ENCODE results near the gene RHBDD1. TPM values are rescaled to one million over a fixed set of nuclear protein-coding genes. Genes with fewer than 3 reads are reported as not detected.
"Not testable (repeated sequence)": the region's sequence is repeated elsewhere in the genome, so short reads cannot be mapped to it uniquely, and the experiment has no call there.

RHBDD1 gene
- total and polyA plus RNA-seq, 12 donors: 4.5 to 57.1 (median 33.7) TPM

GRCh38 chr2:226838722-226839121 is 2.9 kb downstream of the RHBDD1 start:
- 77 to 79% methylated on average over 3 of the region's 3 CpGs for WGBS, 2 donors
- no peak for ATAC-seq
- peaks cover 0 to 16% (median 0%) of the 10 kb centered on the region in 9 donors for H3K36me3 ChIP-seq
- peak overlapping the region in 1 of 10 donors; percentile 22 for H3K27ac ChIP-seq
- H3K9me3 ChIP-seq: peaks cover 0 to 7% (median 0%) of the 10 kb centered on the region in 11 donors
- H3K4me1 ChIP-seq: peaks cover 0 to 35% (median 22%) of the 10 kb centered on the region in 9 donors
- H3K4me3 ChIP-seq: no peak overlapping the region
- H3K27me3 ChIP-seq: no peaks in the 10 kb centered on the region
- intact Hi-C loops (cut with DNase I): loop anchor here in 3 of 10 donors (10.0 kb wide), 2 partner anchors 136 to 146 kb away; no protein-coding TSS in a partner anchor
- DNase-seq: no peak
- no peak for TF ChIP-seq CTCF (IDR thresholded peaks at IDR 0.05)

GRCh38 chr2:226839161-226839560 is 3.3 kb downstream of the RHBDD1 start:
- no peaks in the 10 kb centered on the region for H3K27me3 ChIP-seq
- intact Hi-C loops (cut with DNase I): loop anchor here in 3 of 10 donors (10.0 kb wide), 2 partner anchors 136 to 146 kb away; no protein-coding TSS in a partner anchor
- no peak for ATAC-seq
- no peak overlapping the region for H3K4me3 ChIP-seq
- H3K9me3 ChIP-seq: peaks cover 0 to 7% (median 0%) of the 10 kb centered on the region in 11 donors
- no peak for DNase-seq
- 94% methylated on average over 10 of the region's 10 CpGs for WGBS, 2 donors
- peaks cover 0 to 16% (median 0%) of the 10 kb centered on the region in 9 donors for H3K36me3 ChIP-seq
- no peak for TF ChIP-seq CTCF (IDR thresholded peaks at IDR 0.05)
- H3K27ac ChIP-seq: peak overlapping the region in 1 of 10 donors; percentile 22
- peaks cover 0 to 35% (median 22%) of the 10 kb centered on the region in 9 donors for H3K4me1 ChIP-seq

- 97% methylated on average over 2 of the region's 2 CpGs for WGBS, 2 donors
- DNase-seq (no peak), ATAC-seq (no peak)
- no peak overlapping the region for H3K27ac ChIP-seq
- H3K36me3 ChIP-seq: peaks cover 0 to 16% (median 0%) of the 10 kb centered on the region in 9 donors
- no peak overlapping the region for H3K4me3 ChIP-seq
- H3K4me1 ChIP-seq: peaks cover 0 to 30% (median 17%) of the 10 kb centered on the region in 9 donors
- intact Hi-C loops (cut with DNase I): loop anchor here in 3 of 10 donors (10.0 kb wide), 2 partner anchors 135 to 145 kb away; no protein-coding TSS in a partner anchor
- H3K9me3 ChIP-seq: peaks cover 0 to 7% (median 0%) of the 10 kb centered on the region in 11 donors
- no peaks in the 10 kb centered on the region for H3K27me3 ChIP-seq
- no peak for TF ChIP-seq CTCF (IDR thresholded peaks at IDR 0.05)
These were observed 4.1 kb downstream of the RHBDD1 start for GRCh38 chr2:226839951-226840350.

GRCh38 chr2:226843001-226843400 is 7.1 kb downstream of the RHBDD1 start:
- ATAC-seq; H3K9me3 ChIP-seq; H3K27me3 ChIP-seq; H3K4me3 ChIP-seq; DNase-seq; intact Hi-C loops (cut with DNase I); H3K27ac ChIP-seq: not testable (repeated sequence)
- Histone ChIP-seq H3K4me1 (peaks cover 0 to 17% (median 1%) of the 10 kb centered on the region in 9 donors), H3K36me3 (peaks cover 0 to 12% (median 0%) of the 10 kb centered on the region in 9 donors)
- 93 to 96% methylated on average over 1 of the region's 1 CpG for WGBS, 2 donors
